KG1 (cell line): ENCODE measurements around the gene WNT8A.
"Not testable (repeated sequence)": the region's sequence is repeated elsewhere in the genome, so short reads cannot be mapped to it uniquely, and the experiment has no call there.

Experiments used
- DNase-seq: peaks from one replicate; lab custom pipeline; 2025; lab: John Stamatoyannopoulos, UW

The WNT8A gene, protein sequence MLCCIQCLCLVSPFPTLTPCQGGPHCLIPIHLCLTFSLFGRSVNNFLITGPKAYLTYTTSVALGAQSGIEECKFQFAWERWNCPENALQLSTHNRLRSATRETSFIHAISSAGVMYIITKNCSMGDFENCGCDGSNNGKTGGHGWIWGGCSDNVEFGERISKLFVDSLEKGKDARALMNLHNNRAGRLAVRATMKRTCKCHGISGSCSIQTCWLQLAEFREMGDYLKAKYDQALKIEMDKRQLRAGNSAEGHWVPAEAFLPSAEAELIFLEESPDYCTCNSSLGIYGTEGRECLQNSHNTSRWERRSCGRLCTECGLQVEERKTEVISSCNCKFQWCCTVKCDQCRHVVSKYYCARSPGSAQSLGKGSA

GRCh38 chr5:138083702-138084101 is at the start of gene WNT8A:
TSS of gene WNT8A (plus strand) at chr5:138084033. CDS start at chr5:138084128, 95 bp downstream.
- DNase-seq = no peak

DNA sequence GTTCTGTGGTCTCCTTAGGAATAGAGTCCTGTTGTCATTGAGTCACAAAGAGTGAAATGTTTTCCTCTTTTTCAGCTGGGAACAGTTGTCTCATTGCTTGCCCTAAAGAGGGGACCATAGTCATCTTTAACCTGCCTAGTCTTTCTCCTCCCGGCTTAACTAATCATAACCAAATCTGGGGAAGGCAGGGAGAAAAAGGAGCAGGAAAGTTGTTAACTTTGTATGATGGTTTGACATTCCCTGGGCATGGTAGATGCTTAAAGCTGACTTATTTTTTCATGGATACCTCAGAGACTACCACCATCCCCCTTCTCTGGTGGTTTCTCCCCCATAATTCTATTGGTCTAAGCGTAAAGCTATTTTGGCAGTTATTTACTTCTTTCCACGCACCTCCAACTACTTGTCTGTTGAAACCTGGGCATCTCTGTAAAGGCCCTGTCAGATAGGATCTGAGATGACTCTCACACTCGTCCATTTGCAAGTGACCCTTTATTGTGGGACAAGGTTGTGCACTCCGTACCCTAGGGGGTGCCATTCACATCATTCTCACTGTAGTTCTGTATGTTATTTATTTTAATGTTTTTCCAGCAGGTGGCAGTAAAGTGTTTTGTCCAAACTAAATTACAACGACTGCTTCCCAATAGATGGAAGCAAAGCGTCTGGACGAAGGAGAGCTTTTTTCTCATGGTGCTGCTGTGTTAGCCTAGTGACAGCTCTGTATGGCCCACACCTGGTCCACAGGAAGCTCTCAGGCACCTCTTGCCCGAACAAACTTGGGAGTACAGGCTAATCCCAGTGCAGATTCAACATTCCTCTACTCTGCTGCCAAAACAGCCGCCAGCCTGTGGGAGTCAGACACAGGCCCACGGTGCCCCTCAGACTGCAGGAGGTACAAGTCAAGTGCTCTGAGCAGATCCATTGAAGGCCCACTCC is 48.0 kb upstream of the WNT8A start:
- DNase-seq = peak; percentile 31

DNA sequence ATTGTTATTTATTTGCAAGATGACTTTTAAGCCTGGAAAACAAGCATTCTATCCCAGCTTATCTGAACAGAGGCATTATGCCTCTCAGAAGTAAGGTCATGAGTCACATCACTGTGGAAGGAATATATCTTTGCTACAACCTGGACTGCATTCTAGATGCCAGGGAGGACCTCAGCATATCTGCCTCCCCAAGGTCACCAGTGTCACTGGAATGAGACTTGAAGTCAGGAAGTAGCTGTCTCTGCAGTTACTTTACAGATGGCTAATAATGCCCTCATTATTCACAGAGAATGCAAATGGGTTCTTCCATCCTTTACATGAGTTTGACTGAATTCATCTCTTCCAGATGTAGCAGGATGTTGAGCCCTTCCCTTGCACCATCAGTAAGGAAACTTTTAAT is 46.6 kb upstream of the WNT8A start:
- DNase-seq = no peak

- DNase-seq = no peak
These were observed 45.8 kb upstream of the WNT8A start for GRCh38 chr5:138037907-138038633.

GRCh38 chr5:138038826-138039225 is 45.0 kb upstream of the WNT8A start:
- no peak for DNase-seq

- not testable (repeated sequence) for DNase-seq
These were observed 38.5 kb upstream of the WNT8A start for GRCh38 chr5:138045283-138045682.

- DNase-seq = no peak
These were observed 32.2 kb upstream of the WNT8A start for GRCh38 chr5:138051441-138052296.

DNA sequence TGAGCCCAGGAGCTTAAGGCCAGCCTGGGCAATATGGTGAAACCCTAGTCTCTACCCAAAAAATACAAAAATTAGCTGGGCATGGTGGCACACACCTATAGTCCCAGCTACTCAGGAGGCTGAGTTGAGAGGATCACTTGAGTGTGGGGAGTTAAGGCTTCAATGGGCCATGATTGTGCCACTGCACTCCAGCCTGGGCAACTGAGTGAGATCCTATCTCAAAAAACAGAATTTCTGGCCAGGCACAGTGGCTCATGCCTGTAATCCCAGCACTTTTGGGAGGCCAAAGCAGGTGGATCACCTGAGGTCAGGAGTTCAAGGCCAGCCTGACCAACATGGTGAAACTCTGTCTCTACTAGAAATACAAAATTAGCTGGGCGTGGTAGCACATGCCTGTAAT is 31.1 kb upstream of the WNT8A start:
- not testable (repeated sequence) for DNase-seq

- DNase-seq = no peak
These were observed 30.3 kb upstream of the WNT8A start for GRCh38 chr5:138053554-138053953.

DNA sequence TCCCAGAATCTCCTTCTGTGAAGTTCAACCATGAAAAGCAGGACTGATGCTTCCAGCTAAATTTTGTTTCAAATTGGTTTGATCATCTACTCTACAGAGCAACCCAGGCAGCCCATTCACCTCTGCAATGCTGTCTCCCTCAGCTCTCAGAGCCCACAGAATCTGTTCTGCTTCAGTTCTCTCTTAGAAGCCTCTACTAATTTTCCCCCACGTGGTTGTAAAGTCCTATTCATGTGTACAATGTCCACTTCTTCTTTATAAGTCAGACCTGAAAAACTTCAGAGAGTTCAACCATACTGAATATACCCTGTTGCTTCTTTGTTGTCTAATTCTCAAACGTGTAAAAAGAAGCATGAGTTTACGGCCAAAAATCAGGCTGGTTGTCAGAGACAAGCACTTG is 29.6 kb upstream of the WNT8A start:
- DNase-seq = no peak

GRCh38 chr5:138054847-138055558 is 28.8 kb upstream of the WNT8A start:
- DNase-seq = no peak

- DNase-seq = no peak
These were observed 19.3 kb upstream of the WNT8A start for GRCh38 chr5:138064526-138064925.

GRCh38 chr5:138065102-138065501 is 18.7 kb upstream of the WNT8A start:
- DNase-seq = no peak

DNA sequence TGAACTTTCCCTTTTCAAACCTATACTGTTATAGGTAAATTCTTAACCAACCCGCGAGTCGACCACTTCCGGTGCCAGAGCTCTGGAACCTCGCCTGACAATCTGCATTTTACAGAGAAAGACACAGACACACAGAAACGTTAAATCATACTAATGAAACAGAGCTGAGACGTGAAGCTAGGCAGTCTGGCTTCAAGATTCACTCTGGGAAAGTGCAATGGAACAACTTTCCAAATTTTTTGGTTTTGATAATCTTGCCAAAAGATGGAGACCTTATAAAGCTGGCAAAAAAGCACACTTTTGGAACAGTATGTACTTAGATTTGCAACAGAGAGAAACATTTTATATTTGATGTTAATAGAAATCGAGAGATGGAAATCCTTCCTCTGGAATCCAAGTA is 15.9 kb upstream of the WNT8A start:
- no peak for DNase-seq

DNA sequence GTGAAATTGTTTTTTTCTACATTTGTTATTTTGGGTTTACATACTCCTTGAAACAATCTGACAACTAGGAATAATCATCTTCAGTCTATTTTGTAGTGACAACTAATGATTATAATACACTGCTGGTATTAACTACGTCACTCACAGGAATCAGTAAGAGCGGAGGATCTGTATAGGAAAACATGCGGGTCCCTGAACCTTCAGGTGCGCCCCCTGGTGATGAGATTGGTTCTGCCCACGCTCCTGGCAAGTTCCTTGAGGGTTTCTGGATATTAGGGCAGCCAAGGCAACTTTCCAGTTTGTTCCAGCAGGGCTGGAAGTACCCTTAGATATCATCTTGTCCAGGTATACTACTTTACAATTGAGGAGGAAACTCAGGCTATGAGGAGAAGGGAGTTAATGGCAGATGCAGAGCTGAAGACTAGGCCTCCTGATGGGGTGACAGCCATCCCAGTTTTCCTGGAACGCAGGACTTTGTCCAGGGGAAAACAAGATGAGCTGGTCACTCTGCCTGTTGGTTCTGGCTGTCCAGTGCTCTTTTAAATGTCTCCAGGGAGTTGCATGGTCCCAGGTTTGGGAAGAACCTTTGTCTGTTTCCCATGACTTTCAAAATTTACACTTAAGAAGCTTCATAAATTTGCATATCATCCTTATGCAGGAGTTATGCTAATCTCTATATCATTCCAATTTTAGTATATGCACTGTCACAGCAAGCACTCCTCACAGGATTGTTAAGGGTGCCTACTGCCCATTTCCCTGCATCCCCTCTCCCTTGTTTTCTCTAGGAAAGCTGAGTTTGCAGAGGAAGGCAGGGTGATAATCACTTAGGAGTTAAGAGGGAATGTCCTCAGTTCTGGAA is 14.9 kb upstream of the WNT8A start:
- peak; percentile 5 for DNase-seq

- not testable (repeated sequence) for DNase-seq
These were observed 13.8 kb upstream of the WNT8A start for GRCh38 chr5:138070026-138070425.

DNA sequence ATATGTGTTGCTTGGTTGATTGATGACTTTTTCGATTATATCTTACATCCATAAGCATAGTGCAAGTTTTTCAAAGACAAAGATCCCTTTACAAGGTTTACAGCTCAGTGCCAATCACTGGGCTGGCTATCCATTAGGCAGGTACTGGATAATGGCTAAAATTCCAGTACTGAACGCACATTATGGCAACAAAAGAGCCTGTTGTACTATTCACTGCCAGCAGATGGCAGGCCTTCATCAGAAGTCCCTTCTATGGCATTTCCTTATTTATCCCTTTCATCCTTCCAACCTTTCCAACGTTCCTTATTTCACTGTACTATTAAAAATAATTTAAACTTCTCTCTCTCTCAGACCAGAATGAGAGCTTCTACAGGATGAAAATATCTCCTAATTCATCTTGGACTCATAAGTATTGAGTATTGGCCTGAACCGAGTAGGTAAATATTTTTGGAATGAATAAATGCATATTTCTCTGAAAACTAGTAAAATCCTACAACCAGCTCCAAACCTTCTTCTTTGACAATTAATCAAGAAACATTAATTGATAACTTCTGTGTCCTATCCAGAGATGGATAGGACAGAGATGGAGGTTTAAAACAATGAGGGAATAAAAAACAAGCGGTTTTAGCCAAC is 6.7 kb upstream of the WNT8A start:
- DNase-seq = no peak

GRCh38 chr5:138078006-138078643 is 5.7 kb upstream of the WNT8A start:
- no peak for DNase-seq

DNA sequence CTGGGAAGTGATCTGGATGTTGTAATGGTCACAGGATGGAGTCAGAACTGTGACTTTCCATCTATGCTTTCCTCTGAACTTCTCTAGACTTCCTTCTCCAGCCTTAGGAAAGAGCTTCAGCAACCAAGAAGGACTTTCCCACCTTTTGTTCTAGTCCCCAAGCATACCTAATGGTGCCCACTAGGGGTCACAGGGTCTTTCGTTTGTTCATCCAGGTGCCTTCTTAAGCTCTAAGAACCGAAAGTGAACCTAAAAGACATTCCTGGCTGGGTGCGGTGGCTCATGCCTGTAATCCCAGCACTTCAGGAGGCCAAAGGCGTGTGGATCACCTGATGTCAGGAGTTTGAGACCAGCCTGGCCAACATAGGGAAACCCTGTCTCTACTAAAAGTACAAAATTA is 1.8 kb upstream of the WNT8A start:
- DNase-seq = no peak
